IgD-negative memory B cell (primary cell): ENCODE results near the gene DCAF10. TPM values are rescaled to one million over a fixed set of nuclear protein-coding genes. Genes with fewer than 3 reads are reported as not detected.
"Not testable (repeated sequence)": the region's sequence is repeated elsewhere in the genome, so short reads cannot be mapped to it uniquely, and the experiment has no call there.

Experiments used
- H3K27ac Mint-ChIP-seq, 3 donors: one replicate each; pipeline ENCODE4 v1.8.0; 2020 to 2022; ENCODE audit warnings: mild to moderate bottlenecking in 3 of 3, mixed read lengths in 3 of 3, moderate library complexity in 1 of 3
- H3K27me3 Mint-ChIP-seq: one replicate; pipeline ENCODE4 v1.8.0; 2021; ENCODE audit warnings: mixed read lengths
- H3K36me3 Mint-ChIP-seq: one replicate; pipeline ENCODE4 v1.8.0; 2020; ENCODE audit warnings: mild to moderate bottlenecking, mixed read lengths
- H3K4me1 Mint-ChIP-seq, 3 donors: one replicate each; pipeline ENCODE4 v1.8.0; 2020 to 2022; ENCODE audit warnings: mixed read lengths in 3 of 3, mild to moderate bottlenecking in 1 of 3
- H3K4me3 Mint-ChIP-seq, 4 donors: one replicate each; pipeline ENCODE4 v1.8.0; 2020 to 2022; ENCODE audit warnings: mild to moderate bottlenecking in 4 of 4, mixed read lengths in 4 of 4, moderate library complexity in 3 of 4
- H3K9me3 Mint-ChIP-seq, 3 donors: one replicate each; pipeline ENCODE4 v1.8.0; 2020 to 2021; ENCODE audit warnings: mixed read lengths in 3 of 3, mild to moderate bottlenecking in 1 of 3
- polyA plus RNA-seq: library from polyadenylated mRNA; unstranded; fragments of 300-500 nt; fragmentation: Illumina TruSeq; gene quantifications from one replicate; pipeline ENCODE4 v1.2.3, GENCODE V29; 2021

Gene DCAF10
- 29.3 TPM for polyA plus RNA-seq

DNA sequence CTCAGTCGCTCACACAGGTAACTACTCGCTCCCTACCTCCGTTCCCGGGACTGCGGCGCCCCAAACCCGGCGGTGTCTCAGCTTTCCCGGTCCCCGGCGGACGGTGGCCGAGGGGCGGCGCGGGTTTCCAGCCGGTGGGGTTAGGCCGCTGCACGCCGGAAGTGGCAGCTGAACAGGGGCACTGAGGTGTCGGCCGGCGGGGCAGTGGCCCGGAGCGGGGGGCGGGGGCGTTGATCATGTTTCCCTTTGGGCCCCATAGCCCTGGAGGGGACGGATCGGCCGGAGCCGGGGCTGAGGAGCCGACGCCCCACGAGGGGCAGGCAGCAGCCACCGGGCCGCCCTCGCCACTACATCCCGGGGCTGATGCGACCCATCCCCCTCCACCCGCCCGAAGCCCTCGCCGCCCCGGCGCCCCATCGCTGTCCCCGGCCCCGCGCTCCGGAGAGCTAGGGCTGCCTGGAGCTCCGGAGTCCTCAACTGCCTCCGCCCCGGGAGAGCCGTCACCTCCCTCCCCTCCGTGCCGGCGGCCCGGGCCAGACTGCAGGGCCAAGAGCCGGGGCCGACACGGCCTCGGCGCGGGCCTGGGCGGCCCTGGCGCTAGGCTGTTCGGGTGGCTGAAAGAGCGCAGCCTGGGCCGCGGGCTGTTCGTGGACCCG, at the start of gene DCAF10:
TSS of gene DCAF10 (plus strand) at position 167 of the 656 bp plus-strand sequence. CDS start at position 237, 70 bp downstream.
- no peaks in the 10 kb centered on the region for H3K9me3 Mint-ChIP-seq
- peaks cover 7% of the 10 kb centered on the region for H3K36me3 Mint-ChIP-seq
- H3K27me3 Mint-ChIP-seq = no peaks in the 10 kb centered on the region
- peak within 1 kb of the TSS; percentile 93 to 97 (median 96) for H3K4me3 Mint-ChIP-seq
- peaks cover 28 to 32% (median 29%) of the 10 kb centered on the region in 3 donors for H3K4me1 Mint-ChIP-seq
- peak within 1 kb of the TSS; percentile 64 to 96 (median 95) for H3K27ac Mint-ChIP-seq

DNA sequence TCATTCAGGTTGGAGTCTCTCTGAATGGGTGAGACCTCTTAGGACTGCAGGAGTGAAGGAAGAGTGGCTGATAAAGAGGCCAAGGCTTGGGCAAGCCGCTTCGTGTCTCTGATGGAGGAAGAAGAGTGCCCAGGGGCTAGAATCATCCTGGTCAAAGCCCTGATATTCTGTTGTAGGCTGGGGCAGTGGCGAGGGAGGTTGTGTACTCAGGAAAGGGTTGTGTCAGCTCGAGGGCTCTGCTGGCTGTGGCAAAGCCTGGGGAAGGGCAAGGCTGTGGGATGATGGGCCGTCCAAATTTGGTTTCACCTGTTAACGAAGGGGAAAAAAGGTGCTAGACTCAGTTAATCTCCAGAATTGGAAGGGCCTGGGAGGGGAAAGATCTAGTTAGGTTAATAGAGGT, 49.4 kb upstream of the DCAF10 start:
- H3K4me1 Mint-ChIP-seq = peaks cover 13 to 19% (median 17%) of the 10 kb centered on the region in 3 donors
- H3K36me3 Mint-ChIP-seq = peaks cover 2% of the 10 kb centered on the region
- H3K27me3 Mint-ChIP-seq = no peaks in the 10 kb centered on the region
- H3K27ac Mint-ChIP-seq = peak overlapping the region in 1 of 3 donors; percentile 25
- H3K9me3 Mint-ChIP-seq = no peaks in the 10 kb centered on the region
- peak overlapping the region in 3 of 4 donors; percentile 7 to 75 (median 58) for H3K4me3 Mint-ChIP-seq

- H3K4me3 Mint-ChIP-seq, H3K27ac Mint-ChIP-seq, H3K9me3 Mint-ChIP-seq, H3K36me3 Mint-ChIP-seq, H3K27me3 Mint-ChIP-seq: not testable (repeated sequence)
- peaks cover 13 to 19% (median 17%) of the 10 kb centered on the region in 3 donors for H3K4me1 Mint-ChIP-seq
These were observed 48.9 kb upstream of the DCAF10 start for GRCh38 chr9:37751704-37752103.

- Mint-ChIP-seq H3K4me1 (peaks cover 13 to 19% (median 17%) of the 10 kb centered on the region in 3 donors), H3K4me3 (peak overlapping the region in 2 of 4 donors; percentile 70 to 84)
- not testable (repeated sequence) for H3K27ac Mint-ChIP-seq, H3K36me3 Mint-ChIP-seq, H3K27me3 Mint-ChIP-seq, H3K9me3 Mint-ChIP-seq
These were observed 48.5 kb upstream of the DCAF10 start for GRCh38 chr9:37752112-37752511.

- no peaks in the 10 kb centered on the region for H3K27me3 Mint-ChIP-seq
- peak overlapping the region in 2 of 3 donors; percentile 52 to 90 for H3K27ac Mint-ChIP-seq
- H3K4me3 Mint-ChIP-seq = peak overlapping the region; percentile 84 to 98 (median 97)
- H3K9me3 Mint-ChIP-seq = no peaks in the 10 kb centered on the region
- H3K36me3 Mint-ChIP-seq = peaks cover 2% of the 10 kb centered on the region
- H3K4me1 Mint-ChIP-seq = peaks cover 13 to 19% (median 17%) of the 10 kb centered on the region in 3 donors
These were observed 47.7 kb upstream of the DCAF10 start for GRCh38 chr9:37752642-37753488.

DNA sequence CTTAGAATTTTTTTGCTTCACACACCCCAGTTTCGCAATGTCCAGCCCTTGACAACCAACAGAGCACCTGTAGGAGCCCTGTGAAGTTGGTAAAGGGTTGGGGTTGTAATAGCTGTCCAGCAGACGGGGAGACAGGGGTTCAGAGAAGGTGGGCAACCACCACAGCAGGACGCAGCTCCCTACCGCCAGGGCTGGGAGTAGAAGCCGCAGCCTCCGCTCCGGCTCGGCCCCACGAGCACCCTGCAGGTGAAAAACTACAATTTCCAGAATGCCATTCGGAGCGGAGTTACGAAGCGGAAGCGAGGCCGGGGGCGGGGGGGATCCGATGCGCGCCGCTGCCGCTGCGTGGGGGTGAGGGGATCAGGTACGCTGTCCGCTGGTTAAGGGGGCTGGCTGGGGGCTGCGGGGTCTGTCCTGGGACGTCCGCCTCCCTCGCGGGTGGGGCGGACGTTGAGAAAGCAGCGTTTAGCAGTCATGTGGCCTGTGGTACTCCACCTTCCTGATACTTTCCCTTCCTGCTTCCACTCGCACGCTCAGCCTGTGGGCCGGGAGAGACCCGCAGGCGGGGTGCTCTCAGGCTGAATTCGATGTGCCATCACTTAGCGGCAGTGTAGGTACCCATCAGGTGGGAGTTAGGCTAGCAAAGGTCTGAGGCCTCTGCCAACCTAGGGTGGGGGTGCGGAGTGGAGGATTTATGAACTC, 47.0 kb upstream of the DCAF10 start, which contains the start of gene TRMT10B:
TSS of gene TRMT10B (plus strand) at position 317 of the 702 bp plus-strand sequence. CDS start 8,127 bp downstream, outside the sequence.
- Mint-ChIP-seq H3K4me1 (peaks cover 13 to 19% (median 17%) of the 10 kb centered on the region in 3 donors), H3K36me3 (peaks cover 2% of the 10 kb centered on the region)

GRCh38 chr9:37758747-37759146, 41.9 kb upstream of the DCAF10 start:
- Mint-ChIP-seq H3K4me1 (peaks cover 12 to 16% (median 15%) of the 10 kb centered on the region in 3 donors), H3K4me3 (no peak overlapping the region), H3K36me3 (peaks cover 4% of the 10 kb centered on the region), H3K27ac (no peak overlapping the region), H3K9me3 (no peaks in the 10 kb centered on the region), H3K27me3 (no peaks in the 10 kb centered on the region)

More for the DNA sequence above, 47.0 kb upstream of the DCAF10 start, which contains the start of gene TRMT10B:
- peak within 1 kb of the TSS; percentile 52 to 92 (median 90) for H3K27ac Mint-ChIP-seq
- peak within 1 kb of the TSS; percentile 84 to 98 (median 97) for H3K4me3 Mint-ChIP-seq
- H3K27me3 Mint-ChIP-seq = no peaks in the 10 kb centered on the region
- H3K9me3 Mint-ChIP-seq = no peaks in the 10 kb centered on the region

DNA sequence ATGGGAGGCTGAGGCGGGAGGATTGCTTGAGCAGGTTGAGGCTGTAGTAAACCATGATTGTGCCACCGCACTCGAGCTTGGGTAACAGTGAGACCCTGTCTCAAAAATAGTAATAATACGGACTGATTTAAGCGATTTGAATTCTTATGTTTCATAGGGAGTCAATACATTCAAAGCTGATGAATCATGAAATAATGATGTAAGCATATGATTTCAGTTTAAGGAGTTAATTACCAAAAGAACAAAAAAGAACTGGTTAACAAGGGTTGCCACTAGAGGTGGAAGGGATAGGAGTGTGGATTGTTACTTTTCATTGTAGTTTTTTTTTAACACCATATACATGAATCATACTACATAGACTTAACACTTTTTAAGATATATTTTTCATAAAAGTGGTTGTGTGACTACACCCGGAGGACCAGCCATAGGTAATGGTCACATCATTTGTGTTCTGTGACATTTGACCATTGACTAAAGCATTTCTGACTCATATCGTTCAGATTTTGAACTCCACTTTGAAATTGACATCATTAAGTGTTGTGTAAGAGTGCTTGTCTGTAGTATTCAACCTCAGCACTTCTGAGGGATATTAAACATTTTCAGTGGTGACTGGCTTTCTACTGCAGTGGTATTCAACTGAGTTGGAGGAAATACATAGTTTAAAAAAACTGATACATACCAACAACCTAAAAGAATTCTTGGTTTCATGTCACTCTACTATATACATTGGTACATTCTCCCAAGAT, 40.0 kb upstream of the DCAF10 start:
- Mint-ChIP-seq H3K27me3 (no peaks in the 10 kb centered on the region), H3K9me3 (no peaks in the 10 kb centered on the region), H3K36me3 (peaks cover 2% of the 10 kb centered on the region), H3K4me3 (peak overlapping the region in 1 of 4 donors; percentile 49), H3K27ac (no peak overlapping the region), H3K4me1 (peaks cover under 1 to 7% (median 3%) of the 10 kb centered on the region in 3 donors)

DNA sequence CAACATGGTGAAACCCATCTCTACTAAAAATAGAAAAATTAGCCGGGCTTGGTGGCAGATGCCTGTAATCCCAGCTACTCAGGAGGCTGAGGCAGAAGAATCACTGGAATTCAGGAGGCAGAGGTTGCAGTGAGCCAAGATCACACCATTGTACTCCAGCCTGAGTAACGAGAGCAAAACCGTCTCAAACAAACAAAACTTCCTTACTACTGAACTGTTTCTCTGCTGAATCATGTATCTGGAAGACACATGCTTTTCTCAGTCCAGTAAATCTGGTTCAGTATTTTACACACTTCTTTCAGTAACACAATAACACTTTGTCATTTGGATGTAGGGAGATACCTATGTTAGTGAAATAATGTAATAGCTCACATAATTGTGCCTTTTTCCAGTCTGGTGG, 39.1 kb upstream of the DCAF10 start:
- H3K9me3 Mint-ChIP-seq = no peaks in the 10 kb centered on the region
- H3K4me1 Mint-ChIP-seq = peaks cover 0 to 6% (median 3%) of the 10 kb centered on the region in 3 donors
- H3K27ac Mint-ChIP-seq = no peak overlapping the region
- no peaks in the 10 kb centered on the region for H3K27me3 Mint-ChIP-seq
- H3K4me3 Mint-ChIP-seq = no peak overlapping the region
- peaks cover 2% of the 10 kb centered on the region for H3K36me3 Mint-ChIP-seq

GRCh38 chr9:37765263-37765662, 35.3 kb upstream of the DCAF10 start:
- not testable (repeated sequence) for H3K27me3 Mint-ChIP-seq, H3K4me1 Mint-ChIP-seq, H3K4me3 Mint-ChIP-seq, H3K9me3 Mint-ChIP-seq, H3K27ac Mint-ChIP-seq, H3K36me3 Mint-ChIP-seq

DNA sequence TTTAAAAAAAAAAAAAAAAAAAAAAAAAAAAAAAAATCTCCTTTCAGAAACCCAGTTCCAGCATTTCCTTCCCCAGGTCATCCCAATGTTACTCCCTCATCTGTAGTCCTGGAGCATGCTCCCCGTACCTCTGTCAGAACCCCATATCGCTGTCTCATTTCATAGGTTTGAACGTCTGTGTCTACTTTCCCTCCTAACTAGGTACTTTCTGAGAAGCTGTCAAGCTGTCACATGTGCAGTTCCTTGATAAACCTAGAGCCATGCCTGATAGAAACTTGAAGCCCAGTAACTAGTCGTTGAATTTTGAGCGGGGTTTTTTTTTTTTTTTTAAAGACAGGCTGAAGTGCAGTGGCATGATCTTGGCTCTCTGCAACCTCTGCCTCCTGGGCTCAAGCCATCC, 31.3 kb upstream of the DCAF10 start:
- Mint-ChIP-seq H3K36me3 (peaks cover 1% of the 10 kb centered on the region), H3K27ac (no peak overlapping the region), H3K9me3 (no peaks in the 10 kb centered on the region), H3K4me1 (peaks cover 0 to 5% (median 2%) of the 10 kb centered on the region in 3 donors), H3K27me3 (no peaks in the 10 kb centered on the region), H3K4me3 (no peak overlapping the region)

DNA sequence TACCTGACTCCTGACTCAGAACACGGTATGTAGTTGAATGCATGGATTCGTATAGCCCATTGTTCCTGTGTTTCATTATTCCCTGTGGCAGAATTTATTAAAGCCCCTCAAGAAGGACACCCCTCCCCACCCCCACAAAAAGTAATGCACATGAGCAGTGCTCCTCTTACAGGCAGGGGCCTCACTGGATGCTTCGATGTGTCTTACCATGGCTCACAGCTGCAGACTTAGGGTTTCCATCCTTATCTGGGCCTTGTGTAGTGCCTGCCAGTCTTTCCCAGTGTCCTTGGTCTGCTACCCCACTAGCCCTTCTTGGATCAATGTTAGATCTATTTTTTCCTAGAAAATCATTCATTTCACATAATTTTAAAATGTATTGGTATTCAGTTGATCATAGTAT, 30.6 kb upstream of the DCAF10 start:
- Mint-ChIP-seq H3K4me3 (no peak overlapping the region), H3K36me3 (peaks cover 1% of the 10 kb centered on the region), H3K4me1 (peaks cover 0 to 5% (median 2%) of the 10 kb centered on the region in 3 donors), H3K27me3 (no peaks in the 10 kb centered on the region), H3K27ac (no peak overlapping the region), H3K9me3 (no peaks in the 10 kb centered on the region)

- no peak overlapping the region for H3K4me3 Mint-ChIP-seq
- peak overlapping the region in 1 of 3 donors; percentile 59 for H3K27ac Mint-ChIP-seq
- peaks cover 2 to 5% (median 2%) of the 10 kb centered on the region in 3 donors for H3K4me1 Mint-ChIP-seq
- H3K27me3 Mint-ChIP-seq = no peaks in the 10 kb centered on the region
- peaks cover 3% of the 10 kb centered on the region for H3K36me3 Mint-ChIP-seq
- H3K9me3 Mint-ChIP-seq = no peaks in the 10 kb centered on the region
These were observed 25.2 kb upstream of the DCAF10 start for GRCh38 chr9:37775216-37775919.

DNA sequence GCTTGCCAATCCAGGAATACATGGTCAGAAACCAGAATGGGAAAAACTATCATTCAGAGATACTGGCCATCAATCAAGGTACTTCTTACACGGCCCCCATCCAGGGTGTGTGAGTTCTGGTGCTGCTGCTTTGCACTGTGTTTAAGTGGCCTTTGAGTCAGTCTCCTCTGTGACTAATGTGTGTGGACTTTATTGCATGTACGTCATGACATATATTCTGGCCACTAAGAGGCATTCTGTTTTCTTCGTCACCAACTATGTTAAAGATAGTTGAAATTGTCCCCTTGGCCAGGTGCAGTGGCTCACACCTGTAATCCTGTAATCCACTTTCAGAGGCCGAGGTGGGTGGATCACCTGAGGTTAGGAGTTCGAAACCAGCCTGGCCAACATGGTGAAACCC, 24.3 kb upstream of the DCAF10 start:
- peaks cover 3 to 5% (median 5%) of the 10 kb centered on the region in 3 donors for H3K4me1 Mint-ChIP-seq
- peaks cover 3% of the 10 kb centered on the region for H3K36me3 Mint-ChIP-seq
- H3K27ac Mint-ChIP-seq = no peak overlapping the region
- no peaks in the 10 kb centered on the region for H3K9me3 Mint-ChIP-seq
- H3K27me3 Mint-ChIP-seq = no peaks in the 10 kb centered on the region
- no peak overlapping the region for H3K4me3 Mint-ChIP-seq
